Measurements from ENCODE around the gene TCEAL7. TPM values are rescaled to one million over a fixed set of nuclear protein-coding genes. Genes with fewer than 3 reads are reported as not detected.
A peak's percentile ranks its signal among the peaks of the same experiment; 100 is the strongest.

Gene TCEAL7
- total and polyA plus RNA-seq, 9 of the 15 experiments (the other 6 are each of a cell fraction or from before 2014, with no cell fraction given) = 0.07 to 0.34 (median 0.13) TPM; not detected in 4

- TF ChIP-seq SRSF1 (IDR thresholded peaks at IDR 0.05; ENCODE audit: low read depth, low read length) (no peak), ZHX1 (conservative IDR thresholded peaks at IDR 0.05; ENCODE audit: low read length) (no peak), GMEB1 (CRISPR knock-in tag; IDR thresholded peaks at IDR 0.05) (no peak), KLF10 (CRISPR knock-in tag; IDR thresholded peaks at IDR 0.05) (no peak), PHF8 (IDR thresholded peaks at IDR 0.05; ENCODE audit: borderline replicate concordance, low read length) (peak; percentile 62; the same call in 1 of the 2 replicates), THRAP3 (IDR thresholded peaks at IDR 0.05; ENCODE audit: borderline replicate concordance) (no peak), HLTF (IDR thresholded peaks at IDR 0.05) (no peak), GABPA (tag; conservative IDR thresholded peaks at IDR 0.05; ENCODE audit: low read depth) (no peak), ZBED1 (IDR thresholded peaks at IDR 0.05) (no peak), E2F4 (CRISPR knock-in tag; IDR thresholded peaks at IDR 0.05; ENCODE audit: low read depth) (no peak), NFATC3 (IDR thresholded peaks at IDR 0.05) (no peak), PRDM10 (IDR thresholded peaks at IDR 0.05; ENCODE audit: partially characterized antibody) (no peak), ETV5 (CRISPR knock-in tag; IDR thresholded peaks at IDR 0.05; ENCODE audit: low read depth) (no peak), BACH1 (tag; IDR thresholded peaks at IDR 0.05) (no peak), CHAMP1 (IDR thresholded peaks at IDR 0.05) (no peak), ARID2 (IDR thresholded peaks at IDR 0.05) (no peak), YBX1 (IDR thresholded peaks at IDR 0.05) (no peak), DNMT1 (IDR thresholded peaks at IDR 0.05) (no peak)
Observed at GRCh38 chrX:103356130-103356798, 26.2 kb downstream of the TCEAL7 start, which contains the start of gene TCEAL9 (continued).

Data from K562 (cell line).